Tibial nerve (tissue), 4 donors: ENCODE results near the gene NDRG3. TPM values are rescaled to one million over a fixed set of nuclear protein-coding genes. Genes with fewer than 3 reads are reported as not detected.

Experiments used
- DNase-seq, 2 donors: peaks; one replicate each; pipeline ENCODE4 v3.0.0-alpha.2; 2019; ENCODE audit warnings: low spot score in 2 of 2
- H3K27ac ChIP-seq, 4 donors: fragments of 200-600 bp; sonication (generic) in 3 of 4; one replicate each; pipeline ENCODE4 v1.5.1; 2017 to 2019; ENCODE audit warnings: mild to moderate bottlenecking in 1 of 4
- H3K27me3 ChIP-seq, 2 donors: fragments of 200-600 bp; sonication (generic) in 1 of 2; one replicate each; pipeline versions ENCODE4 v1.5.1 to v1.6.0; 2017 to 2019
- H3K36me3 ChIP-seq, 3 donors: fragments of 200-600 bp; sonication (generic); one replicate each; pipeline ENCODE4 v1.5.1; 2018 to 2019
- H3K4me1 ChIP-seq, 4 donors: fragments of 200-600 bp; sonication (generic) in 3 of 4; one replicate each; pipeline ENCODE4 v1.5.1; 2017 to 2019
- H3K4me3 ChIP-seq, 4 donors: fragments of 200-600 bp; sonication (generic) in 3 of 4; one replicate each; pipeline ENCODE4 v1.5.1; 2017 to 2019; ENCODE audit warnings: mild to moderate bottlenecking in 1 of 4, moderate library complexity in 1 of 4
- H3K9me3 ChIP-seq, 4 donors: fragments of 200-600 bp; sonication (generic) in 3 of 4; one replicate each; pipeline ENCODE4 v1.5.1; 2017 to 2019
- CTCF ChIP-seq, 5 experiments: fragments of 200-600 bp in 3 of 5; fragments of 450-650 bp in 2 of 5; sonication (generic) in 3 of 5; IDR thresholded peaks; one replicate each; pipeline ENCODE4 v1.5.1; 2016 to 2019; ENCODE audit warnings: antibody characterized with exemption in 5 of 5, mild to moderate bottlenecking in 3 of 5, moderate library complexity in 2 of 5
- EP300 ChIP-seq, 2 donors: sonication (generic); formaldehyde crosslinking; IDR thresholded peaks; one replicate each; pipeline ENCODE4 v1.6.1; 2017; ENCODE audit warnings: antibody characterized with exemption in 2 of 2, mild to moderate bottlenecking in 1 of 2
- POLR2A ChIP-seq, 2 donors: fragments of 450-650 bp; IDR thresholded peaks; one replicate each; pipeline ENCODE4 v1.6.1; 2017; ENCODE audit warnings: antibody characterized with exemption in 2 of 2, mild to moderate bottlenecking in 2 of 2, moderate library complexity in 2 of 2
- WGBS, 2 donors: methylation state at CpG; one replicate each; pipeline ENCODE4 v1.1.5; 2018; 5-methylcytosine and 5-hydroxymethylcytosine counted together
- small RNA-seq: library from RNA; depleted of rRNA; stranded (forward); fragments of <200 nt; gene quantifications from one replicate; pipeline ENCODE3, GENCODE V24; 2016
- total RNA-seq, 4 donors: library from RNA; depleted of rRNA; stranded (reverse); fragments of >200 nt; gene quantifications; one replicate each; pipeline ENCODE4 v1.1.0, GENCODE V29; 2016

NDRG3 gene
- total RNA-seq, 4 donors from 2014 or later: 13.9 to 21.9 (median 19.2) TPM

DNA sequence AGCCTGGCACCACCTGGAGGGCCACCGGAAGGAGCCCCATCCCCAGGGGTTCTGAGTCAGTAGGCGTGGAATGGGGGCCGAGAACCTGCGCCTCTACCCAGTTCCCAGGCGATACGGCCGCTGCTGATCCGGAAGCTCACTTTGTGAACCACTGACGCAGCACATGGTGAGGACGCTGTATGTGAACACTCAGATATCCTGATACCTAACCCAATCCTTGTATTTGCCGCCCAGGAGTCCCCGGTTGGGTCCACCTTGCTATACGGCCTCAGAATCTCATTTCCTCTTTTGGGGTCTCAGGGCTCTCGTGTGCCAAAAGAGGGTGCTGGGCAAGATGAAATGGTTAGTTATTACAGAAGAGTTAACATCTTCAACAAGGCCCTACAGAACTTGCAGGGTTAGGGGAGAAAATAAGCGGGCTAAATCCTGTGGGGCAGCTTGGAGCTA is 140.9 kb downstream of the NDRG3 start:
- peak overlapping the region; percentile 20 to 99 (median 78) for H3K4me3 ChIP-seq
- H3K27me3 ChIP-seq: no peaks in the 10 kb centered on the region
- H3K4me1 ChIP-seq: peaks cover 4 to 26% (median 9%) of the 10 kb centered on the region in 4 donors
- H3K27ac ChIP-seq: peak overlapping the region; percentile 82 to 92 (median 89)
- TF ChIP-seq POLR2A (IDR thresholded peaks at IDR 0.05): no peak
- TF ChIP-seq CTCF (IDR thresholded peaks at IDR 0.05): no peak
- no peak for TF ChIP-seq EP300 (IDR thresholded peaks at IDR 0.05)
- H3K9me3 ChIP-seq: no peaks in the 10 kb centered on the region
- DNase-seq: peak in 1 of 2 donors; percentile 18
- WGBS, 2 donors: 54 to 62% methylated on average over 15 of the region's 15 CpGs
- H3K36me3 ChIP-seq: peaks cover 0 to 22% (median 11%) of the 10 kb centered on the region in 3 donors

Small RNAs within 50 kb of the gene (small RNA-seq; reads per million reads assigned to genes)
- not detected for gene RF00019

Other genes with a start within 250 kb of the NDRG3 start
- gene MYL9, start 204.6 kb downstream of the NDRG3 start, total RNA-seq: 100 to 1,000 TPM; 140 to 245 (median 219) TPM
- 10 to 100 TPM; 13.2 to 27.7 (median 19.6) TPM for gene TGIF2, start 172.5 kb downstream of the NDRG3 start, total RNA-seq
- gene RAB5IF, start 140.3 kb downstream of the NDRG3 start, total RNA-seq: 10 to 100 TPM; 44.6 to 62.7 (median 53.3) TPM
- gene SLA2, start 99.9 kb downstream of the NDRG3 start, total RNA-seq: under 1 TPM in 3 of 4 donors, not detected in 1; 0.20 to 0.30 (median 0.21) TPM
- 10 to 100 TPM in 2 of 4 donors, 1 to 10 TPM in 2; 5.4 to 14.9 (median 8.6) TPM for gene DSN1, start 27.7 kb upstream of the NDRG3 start, total RNA-seq
- not detected for gene TLDC2, start 130.0 kb upstream of the NDRG3 start, total RNA-seq
- gene SAMHD1, start 205.6 kb upstream of the NDRG3 start, total RNA-seq: 100 to 1,000 TPM; 466 to 595 (median 566) TPM